Measurements from ENCODE around the gene TMIGD1. TPM values are rescaled to one million over a fixed set of nuclear protein-coding genes. Genes with fewer than 3 reads are reported as not detected.
A peak's percentile ranks its signal among the peaks of the same experiment; 100 is the strongest.

The TMIGD1 gene
- total and polyA plus RNA-seq, 2 of the 13 experiments (the other 11 are each of a cell fraction or from before 2014, with no cell fraction given), result not detected

GRCh38 chr17:30290696-30291542 lies 42.9 kb downstream of the TMIGD1 start (continued):
- TF ChIP-seq ZBTB10 (CRISPR knock-in tag; IDR thresholded peaks at IDR 0.05; ENCODE audit: borderline replicate concordance) (no peak), ARID4A (CRISPR knock-in tag; IDR thresholded peaks at IDR 0.05; ENCODE audit: borderline replicate concordance) (0 out of 2 replicates have a peak, but pooled peaks have one; percentile 58), ZNF687 (CRISPR knock-in tag; IDR thresholded peaks at IDR 0.05) (peak; percentile 93), SKIL (CRISPR knock-in tag; IDR thresholded peaks at IDR 0.05; ENCODE audit: borderline replicate concordance) (no peak), ZNF280B (CRISPR knock-in tag; IDR thresholded peaks at IDR 0.05; ENCODE audit: borderline replicate concordance) (peak; percentile 27; the same call in 1 of the 2 replicates), SAP130 (CRISPR knock-in tag; IDR thresholded peaks at IDR 0.05; ENCODE audit: low read depth) (peak; percentile 71), MXD3 (CRISPR knock-in tag; IDR thresholded peaks at IDR 0.05) (peak; percentile 43; the same call in 1 of the 2 replicates), ZNF30 (CRISPR knock-in tag; IDR thresholded peaks at IDR 0.05) (0 out of 2 replicates have a peak, but pooled peaks have one; percentile 61), ATF7-NPFF (CRISPR knock-in tag; IDR thresholded peaks at IDR 0.05; ENCODE audit: low read depth) (no peak), CEBPB (IDR thresholded peaks at IDR 0.05; ENCODE audit: borderline replicate concordance, low read depth, low read length) (no peak)
